H9 (cell line): ENCODE results near the gene FNDC3A. TPM values are rescaled to one million over a fixed set of nuclear protein-coding genes. Genes with fewer than 3 reads are reported as not detected.

Source experiments
- DNase-seq: peaks from one replicate; pipeline ENCODE4 v3.0.0-alpha.2; 2017
- H2AFZ ChIP-seq: one replicate; pipeline ENCODE4 v1.6.1; 2013; ENCODE audit warnings: mild to moderate bottlenecking, low read length, control low read depth, moderate library complexity
- H2AK5ac ChIP-seq: 2 replicates; pipeline ENCODE4 v1.6.1; 2013; ENCODE audit warnings: low read length, control low read depth, mixed read lengths; ENCODE audit not compliant: insufficient read length
- H2BK120ac ChIP-seq: one replicate; pipeline ENCODE4 v1.6.1; 2013; ENCODE audit warnings: low read depth, mild to moderate bottlenecking, low read length, control low read depth, inconsistent platforms; ENCODE audit not compliant: poor library complexity, severe bottlenecking
- H2BK12ac ChIP-seq: 2 replicates; pipeline ENCODE4 v1.6.1; 2013; ENCODE audit warnings: low read length, control low read depth, mixed read lengths, low read depth; ENCODE audit not compliant: insufficient read length
- H2BK15ac ChIP-seq: 2 replicates; pipeline ENCODE4 v1.6.1; 2013; ENCODE audit warnings: low read depth, low read length, control low read depth
- H2BK20ac ChIP-seq: one replicate; pipeline ENCODE4 v1.6.1; 2013; ENCODE audit warnings: low read depth, mild to moderate bottlenecking, low read length, control low read depth, inconsistent platforms; ENCODE audit not compliant: poor library complexity, severe bottlenecking
- H2BK5ac ChIP-seq: 2 replicates; pipeline ENCODE4 v1.6.1; 2013; ENCODE audit warnings: low read length, control low read depth, mixed read lengths; ENCODE audit not compliant: insufficient read length
- H3K14ac ChIP-seq: 2 replicates; pipeline ENCODE4 v1.6.1; 2013; ENCODE audit warnings: low read length, control low read depth; ENCODE audit not compliant: insufficient read depth
- H3K18ac ChIP-seq: 2 replicates; pipeline ENCODE4 v1.6.1; 2013; ENCODE audit warnings: low read depth, mild to moderate bottlenecking, mixed read lengths, low read length, control low read depth; ENCODE audit not compliant: insufficient read length
- H3K23ac ChIP-seq: 2 replicates; pipeline ENCODE4 v1.6.1; 2013; ENCODE audit warnings: low read length, control low read depth, mixed read lengths, low read depth; ENCODE audit not compliant: insufficient read length
- H3K23me2 ChIP-seq: 2 replicates; pipeline ENCODE4 v1.6.1; 2013; ENCODE audit warnings: low read depth, mild to moderate bottlenecking, mixed read lengths, low read length, control low read depth; ENCODE audit not compliant: insufficient read length, poor library complexity, severe bottlenecking
- H3K27ac ChIP-seq: 2 replicates; pipeline ENCODE4 v1.5.1; 2013; ENCODE audit warnings: low read length, control low read depth, mixed read lengths, low read depth; ENCODE audit not compliant: insufficient read length
- H3K27me3 ChIP-seq: 2 replicates; pipeline ENCODE4 v1.6.1; 2013; ENCODE audit warnings: low read length, control low read depth, inconsistent platforms; ENCODE audit not compliant: insufficient read depth
- H3K4ac ChIP-seq: 2 replicates; pipeline ENCODE4 v1.6.1; 2013; ENCODE audit warnings: low read depth, mild to moderate bottlenecking, control low read depth, inconsistent platforms, low read length, moderate library complexity
- H3K4me1 ChIP-seq: 2 replicates; pipeline ENCODE4 v1.6.1; 2013; ENCODE audit warnings: low read length, control low read depth, inconsistent platforms; ENCODE audit not compliant: insufficient read depth
- H3K4me2 ChIP-seq: 2 replicates; pipeline ENCODE4 v1.6.1; 2013; ENCODE audit warnings: low read length, control low read depth, mixed read lengths; ENCODE audit not compliant: insufficient read length, insufficient read depth
- H3K56ac ChIP-seq: 2 replicates; pipeline ENCODE4 v1.6.1; 2013; ENCODE audit warnings: low read depth, mild to moderate bottlenecking, mixed read lengths, low read length, control low read depth; ENCODE audit not compliant: insufficient read length
- H3K79me1 ChIP-seq: 2 replicates; pipeline ENCODE4 v1.6.1; 2013; ENCODE audit warnings: low read depth, mild to moderate bottlenecking, moderate library complexity, low read length, control low read depth, inconsistent platforms; ENCODE audit not compliant: insufficient read depth, poor library complexity, severe bottlenecking
- H3K79me2 ChIP-seq: 2 replicates; pipeline ENCODE4 v1.6.1; 2013; ENCODE audit warnings: low read length, control low read depth, inconsistent platforms; ENCODE audit not compliant: insufficient read depth
- H3K9ac ChIP-seq: 2 replicates; pipeline ENCODE4 v1.6.1; 2013; ENCODE audit warnings: low read length, control low read depth, mixed read lengths; ENCODE audit not compliant: insufficient read length; ENCODE audit errors: extremely low read depth
- H3K9me3 ChIP-seq: one replicate; pipeline ENCODE4 v1.6.1; 2013; ENCODE audit warnings: low read depth, low read length, inconsistent platforms; ENCODE audit not compliant: control insufficient read depth
- H3T11ph ChIP-seq: one replicate; pipeline ENCODE4 v1.6.1; 2013; ENCODE audit warnings: mild to moderate bottlenecking, low read length, control low read depth, inconsistent platforms
- H4K20me1 ChIP-seq: one replicate; pipeline ENCODE4 v1.6.1; 2013; ENCODE audit not compliant: control insufficient read depth, insufficient read length, insufficient read depth
- H4K5ac ChIP-seq: 2 replicates; pipeline ENCODE4 v1.6.1; 2013; ENCODE audit warnings: low read depth, mild to moderate bottlenecking, mixed read lengths, low read length, control low read depth; ENCODE audit not compliant: insufficient read length
- H4K8ac ChIP-seq: replicated peaks from 2 replicates; pipeline ENCODE4 v1.6.1; 2013; ENCODE audit warnings: low read length, control low read depth, mixed read lengths, low read depth; ENCODE audit not compliant: insufficient read length
- H4K91ac ChIP-seq: 2 replicates; pipeline ENCODE4 v1.6.1; 2013; ENCODE audit warnings: low read depth, mild to moderate bottlenecking, moderate library complexity, mixed read lengths, low read length, control low read depth; ENCODE audit not compliant: insufficient read length
- H3K27ac Mint-ChIP-seq, 3 experiments: 2 replicates in 2 of 3; 3 replicates in 1 of 3; pipeline ENCODE4 v1.8.0; 2020 to 2021; ENCODE audit warnings: mixed read lengths in 3 of 3, mild to moderate bottlenecking in 1 of 3, moderate library complexity in 1 of 3
- H3K27me3 Mint-ChIP-seq: 2 replicates; pipeline ENCODE4 v1.8.0; 2021; ENCODE audit warnings: low read depth, mild to moderate bottlenecking, moderate library complexity, mixed read lengths
- H3K36me3 Mint-ChIP-seq, 3 experiments: 2 replicates in 2 of 3; 3 replicates in 1 of 3; pipeline ENCODE4 v1.8.0; 2020 to 2021; ENCODE audit warnings: low read depth in 3 of 3, mixed read lengths in 3 of 3; ENCODE audit not compliant: insufficient read depth in 1 of 3
- H3K4me1 Mint-ChIP-seq, 2 experiments: 2 replicates each; pipeline ENCODE4 v1.8.0; 2020; ENCODE audit warnings: mixed read lengths in 2 of 2
- H3K4me3 Mint-ChIP-seq, 2 experiments: 2 replicates in 1 of 2; 3 replicates in 1 of 2; pipeline ENCODE4 v1.8.0; 2020 to 2021; ENCODE audit warnings: mild to moderate bottlenecking in 2 of 2, mixed read lengths in 2 of 2, moderate library complexity in 1 of 2
- H3K9me3 Mint-ChIP-seq, 2 experiments: 2 replicates in 1 of 2; 3 replicates in 1 of 2; pipeline ENCODE4 v1.8.0; 2020; ENCODE audit warnings: mild to moderate bottlenecking in 2 of 2, mixed read lengths in 2 of 2, moderate library complexity in 1 of 2
- WGBS: extraction: QIAGEN DNeasy Blood & Tissue Kit; methylation state at CpG from one replicate; pipeline ENCODE4 v1.1.7; 2013; ENCODE audit warnings: missing lambda C conversion rate, low lambda C conversion rate, mixed read lengths; ENCODE audit not compliant: insufficient read length; ENCODE audit errors: extremely low coverage; 5-methylcytosine and 5-hydroxymethylcytosine counted together
- total RNA-seq: library from RNA; stranded (reverse); gene quantifications from 2 replicates; pipeline ENCODE4 v1.2.1, GENCODE V29; 2021
- TF ChIP-seq, protein P1 (sequence below): fragments of 200-600 bp; sonication (generic); conservative IDR thresholded peaks from 3 replicates; pipeline ENCODE4 v1.8.0; 2021; ENCODE audit warnings: antibody characterized with exemption, mild to moderate bottlenecking

FNDC3A gene
- total RNA-seq, 1 experiment from 2014 or later: 27.4 TPM

DNA sequence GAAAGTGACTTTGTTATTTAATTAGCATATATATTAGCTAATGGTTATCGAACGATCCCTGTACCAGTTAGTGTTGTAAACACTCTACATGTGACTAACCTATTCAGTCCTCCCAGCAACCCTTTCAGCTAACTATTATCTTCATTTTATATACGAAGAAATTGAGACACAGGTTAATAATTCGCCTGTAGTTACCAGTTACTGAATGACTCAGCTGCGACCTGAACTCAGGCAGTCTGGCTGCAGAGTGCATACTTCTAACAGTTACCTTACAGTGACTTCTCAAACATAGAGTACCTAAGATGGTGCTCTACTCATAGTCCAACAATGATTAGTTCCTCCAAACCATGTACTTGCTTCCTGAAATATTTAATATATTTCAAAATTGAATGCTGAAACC is 117.7 kb downstream of the FNDC3A start:
- no peak overlapping the region for H4K5ac ChIP-seq
- no peak overlapping the region for H2BK5ac ChIP-seq
- H2BK20ac ChIP-seq: no peak overlapping the region
- no peak overlapping the region for H2BK12ac ChIP-seq
- no peaks in the 10 kb centered on the region for H3K23me2 ChIP-seq
- no peak overlapping the region for H2AK5ac ChIP-seq
- H2AFZ ChIP-seq: no peak overlapping the region
- TF ChIP-seq, protein P1, sequence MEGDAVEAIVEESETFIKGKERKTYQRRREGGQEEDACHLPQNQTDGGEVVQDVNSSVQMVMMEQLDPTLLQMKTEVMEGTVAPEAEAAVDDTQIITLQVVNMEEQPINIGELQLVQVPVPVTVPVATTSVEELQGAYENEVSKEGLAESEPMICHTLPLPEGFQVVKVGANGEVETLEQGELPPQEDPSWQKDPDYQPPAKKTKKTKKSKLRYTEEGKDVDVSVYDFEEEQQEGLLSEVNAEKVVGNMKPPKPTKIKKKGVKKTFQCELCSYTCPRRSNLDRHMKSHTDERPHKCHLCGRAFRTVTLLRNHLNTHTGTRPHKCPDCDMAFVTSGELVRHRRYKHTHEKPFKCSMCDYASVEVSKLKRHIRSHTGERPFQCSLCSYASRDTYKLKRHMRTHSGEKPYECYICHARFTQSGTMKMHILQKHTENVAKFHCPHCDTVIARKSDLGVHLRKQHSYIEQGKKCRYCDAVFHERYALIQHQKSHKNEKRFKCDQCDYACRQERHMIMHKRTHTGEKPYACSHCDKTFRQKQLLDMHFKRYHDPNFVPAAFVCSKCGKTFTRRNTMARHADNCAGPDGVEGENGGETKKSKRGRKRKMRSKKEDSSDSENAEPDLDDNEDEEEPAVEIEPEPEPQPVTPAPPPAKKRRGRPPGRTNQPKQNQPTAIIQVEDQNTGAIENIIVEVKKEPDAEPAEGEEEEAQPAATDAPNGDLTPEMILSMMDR: no peak
- H3K23ac ChIP-seq: no peak overlapping the region
- no peak overlapping the region for H3K27ac ChIP-seq
- H3K18ac ChIP-seq: no peak overlapping the region
- H3K4me1 ChIP-seq: no peaks in the 10 kb centered on the region
- no peaks in the 10 kb centered on the region for H3K79me1 ChIP-seq
- no peaks in the 10 kb centered on the region for H4K20me1 ChIP-seq
- H3K27me3 ChIP-seq: no peaks in the 10 kb centered on the region
- Mint-ChIP-seq H3K4me3 (no peak overlapping the region), H3K9me3 (no peaks in the 10 kb centered on the region), H3K27me3 (no peaks in the 10 kb centered on the region), H3K27ac (no peak overlapping the region), H3K36me3 (peaks cover 0 to 1% (median 0%) of the 10 kb centered on the region in 3 experiments; a peak in 1 of 7 replicates), H3K4me1 (no peaks in the 10 kb centered on the region)
- no peaks in the 10 kb centered on the region for H3K9me3 ChIP-seq
- H4K8ac ChIP-seq: no peak overlapping the region
- no peak overlapping the region for H2BK15ac ChIP-seq
- no peak overlapping the region for H2BK120ac ChIP-seq
- no peak overlapping the region for H4K91ac ChIP-seq
- no peak for DNase-seq
- no peaks in the 10 kb centered on the region for H3K79me2 ChIP-seq
- no peak overlapping the region for H3K4me2 ChIP-seq
- H3K4ac ChIP-seq: no peak overlapping the region
- H3K56ac ChIP-seq: no peak overlapping the region
- WGBS: no CpG with 5 or more reads among the region's 5 CpGs
- H3K9ac ChIP-seq: no peak overlapping the region
- H3T11ph ChIP-seq: no peak overlapping the region
- no peak overlapping the region for H3K14ac ChIP-seq
